CD4-positive, alpha-beta T cell treated with Interleukin-2 at 100 ng/mL for 4 hours (primary cell): ENCODE measurements around the gene GPAT3.

Experiments used
- DNase-seq: peaks from one replicate; pipeline ENCODE4 v3.0.0-alpha.2; 2020; ENCODE audit warnings: low spot score

GPAT3 gene

GRCh38 chr4:83644677-83645659 lies 109.1 kb downstream of the GPAT3 start:
- peak; percentile 55 for DNase-seq

- DNase-seq, result no peak
These were observed 110.8 kb downstream of the GPAT3 start for GRCh38 chr4:83646538-83647239.

DNA sequence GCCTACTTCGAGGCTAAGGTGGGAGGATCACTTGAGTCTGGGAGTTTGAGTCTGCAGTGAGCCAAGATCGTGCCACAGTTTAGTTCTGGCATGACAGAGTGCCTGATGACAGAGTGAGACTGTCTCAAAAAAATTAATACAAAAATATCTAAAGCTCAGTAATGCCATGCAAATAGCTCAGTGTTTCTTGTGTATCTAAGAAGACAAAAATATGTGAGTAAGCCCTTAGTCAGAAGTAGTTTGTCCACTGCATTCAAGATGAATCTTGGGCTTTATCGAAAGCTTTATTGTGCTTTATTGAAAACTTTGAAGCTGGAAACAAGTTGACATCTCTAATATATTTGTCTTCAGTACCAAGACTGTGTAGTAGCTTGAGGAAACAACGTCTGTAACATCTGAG lies 115.9 kb downstream of the GPAT3 start:
- no peak for DNase-seq
